ENCODE results near the gene CFAP57. TPM values are rescaled to one million over a fixed set of nuclear protein-coding genes. Genes with fewer than 3 reads are reported as not detected.

CFAP57 gene
- total and polyA plus RNA-seq, 9 of the 15 experiments (the other 6 are each of a cell fraction or from before 2014, with no cell fraction given), result 0.04 to 0.22 (median 0.07) TPM; not detected in 3

GRCh38 chr1:43292216-43292615 lies 120.1 kb downstream of the CFAP57 start:
- Histone ChIP-seq H3K27me3 (ENCODE audit: control insufficient read depth in 2 of 2, insufficient read depth in 2 of 2, low read length in 2 of 2) (peaks cover 53 to 57% of the 10 kb centered on the region in 2 experiments), H3K9me1 (ENCODE audit: control insufficient read depth, insufficient read depth, low read length) (no peaks in the 10 kb centered on the region), H3K79me2 (ENCODE audit: control insufficient read depth, insufficient read depth, low read length) (no peaks in the 10 kb centered on the region), H2AFZ (ENCODE audit: low read depth, low read length) (no peak overlapping the region), H3K27ac (ENCODE audit: extremely low read depth, low read depth, low read length) (no peak overlapping the region), H3K4me2 (ENCODE audit: insufficient read depth, low read length) (no peak overlapping the region), H3K4me1 (replicated peaks in 1 of 2; ENCODE audit: control insufficient read depth in 2 of 2, insufficient read depth in 2 of 2, low read length in 2 of 2) (0 out of 5 replicates have a peak, but pooled peaks cover 0 to 3% of the 10 kb centered on the region in 2 experiments), H3K9ac (ENCODE audit: insufficient read depth in 1 of 2, low read depth in 2 of 2, low read length in 2 of 2) (no peak overlapping the region), H3K4me3 (no peak overlapping the region), H3K36me3 (ENCODE audit: control insufficient read depth, insufficient read depth, low read length) (no peaks in the 10 kb centered on the region), H3K9me3 (replicated peaks; ENCODE audit: control insufficient read depth, insufficient read depth, low read depth, low read length) (no peaks in the 10 kb centered on the region), H4K20me1 (replicated peaks; ENCODE audit: control insufficient read depth, insufficient read depth, low read length) (peaks cover 6% of the 10 kb centered on the region)
- in situ Hi-C loops (cut with MboI) (no loop called here), intact Hi-C loops (cut with micrococcal nuclease) (no loop called here)
- 7% methylated on average over 7 of the region's 7 CpGs for WGBS (ENCODE audit: insufficient coverage, low coverage, missing lambda C conversion rate)
- no peak for DNase-seq (ENCODE audit: extremely low read depth in 1 of 4, low spot score in 3 of 4)
- POLR2A ChIA-PET, result interaction anchor here (0.6 to 1.2 kb wide), 4 partner anchors 13 to 67 kb away, joined by 3 to 4 read pairs (median 4); partner anchors contain the start of gene CDC20
- BruUV-seq (replicated peaks), result no TSS peak
- CTCF ChIA-PET (ENCODE audit: low intra/inter-chr PET ratio), result no interaction called here
- no peak for ATAC-seq
- TF ChIP-seq RBM39 (optimal IDR thresholded peaks at IDR 0.05; ENCODE audit: low read depth, low read length) (no peak), FOS (IDR thresholded peaks at IDR 0.05; ENCODE audit: extremely low read depth, insufficient read length) (no peak), POLR3G (IDR thresholded peaks at IDR 0.05; ENCODE audit: extremely low read depth, insufficient read length, insufficient replicate concordance) (no peak), CTBP1 (IDR thresholded peaks at IDR 0.05; ENCODE audit: borderline replicate concordance) (no peak), MBD1 (CRISPR knock-in tag; IDR thresholded peaks at IDR 0.05) (no peak), MEF2D (tag; conservative IDR thresholded peaks at IDR 0.05; ENCODE audit: low read depth) (no peak), ZFP1 (CRISPR knock-in tag; IDR thresholded peaks at IDR 0.05) (no peak), FOXJ3 (CRISPR knock-in tag; IDR thresholded peaks at IDR 0.05) (no peak), HMG20A (CRISPR knock-in tag; conservative IDR thresholded peaks at IDR 0.05) (no peak), NFE2 (IDR thresholded peaks at IDR 0.05; ENCODE audit: low read depth) (no peak), CXXC5 (CRISPR knock-in tag; IDR thresholded peaks at IDR 0.05) (no peak)
- no peak for FAIRE-seq

All from K562 (cell line).